Suprapubic skin (tissue), 4 donors: ENCODE measurements around the gene NFIA. TPM values are rescaled to one million over a fixed set of nuclear protein-coding genes. Genes with fewer than 3 reads are reported as not detected.

ENCODE experiments used
- DNase-seq, 2 donors: peaks; one replicate each; pipeline ENCODE4 v3.0.0-alpha.2; 2019; ENCODE audit warnings: low spot score in 2 of 2
- H3K27ac ChIP-seq: fragments of 200-600 bp; sonication (generic); one replicate; pipeline ENCODE4 v1.5.1; 2019
- H3K27me3 ChIP-seq: fragments of 200-600 bp; sonication (generic); one replicate; pipeline ENCODE4 v1.5.1; 2019
- H3K36me3 ChIP-seq: fragments of 200-600 bp; sonication (generic); one replicate; pipeline ENCODE4 v1.5.1; 2019
- H3K4me1 ChIP-seq: fragments of 200-600 bp; sonication (generic); one replicate; pipeline ENCODE4 v1.5.1; 2019
- H3K4me3 ChIP-seq: fragments of 200-600 bp; sonication (generic); one replicate; pipeline ENCODE4 v1.5.1; 2019; ENCODE audit warnings: mild to moderate bottlenecking
- H3K9me3 ChIP-seq: fragments of 200-600 bp; sonication (generic); one replicate; pipeline ENCODE4 v1.5.1; 2019
- CTCF ChIP-seq, 2 donors: fragments of 200-600 bp in 1 of 2; fragments of 450-650 bp in 1 of 2; sonication (generic) in 1 of 2; IDR thresholded peaks; one replicate each; pipeline ENCODE4 v1.5.1; 2016 to 2019; ENCODE audit warnings: antibody characterized with exemption in 2 of 2, mild to moderate bottlenecking in 1 of 2, moderate library complexity in 1 of 2
- EP300 ChIP-seq: sonication (generic); formaldehyde crosslinking; IDR thresholded peaks from one replicate; pipeline ENCODE4 v1.6.1; 2017; ENCODE audit warnings: antibody characterized with exemption
- POLR2A ChIP-seq, 2 donors: fragments of 450-650 bp; IDR thresholded peaks; one replicate each; pipeline ENCODE4 v1.6.1; 2017; ENCODE audit warnings: antibody characterized with exemption in 2 of 2, mild to moderate bottlenecking in 2 of 2, moderate library complexity in 2 of 2
- POLR2AphosphoS5 ChIP-seq, 3 donors: sonication (generic); formaldehyde crosslinking; IDR thresholded peaks; one replicate each; pipeline ENCODE4 v1.6.1; 2017; ENCODE audit warnings: antibody characterized with exemption in 3 of 3
- WGBS: methylation state at CpG from one replicate; pipeline ENCODE4 v1.1.5; 2018; 5-methylcytosine and 5-hydroxymethylcytosine counted together
- total RNA-seq, 4 donors: library from RNA; depleted of rRNA; stranded (reverse); fragments of >200 nt; gene quantifications; one replicate each; pipeline ENCODE4 v1.1.0, GENCODE V29; 2016

The NFIA gene
- total RNA-seq, 4 donors from 2014 or later: 30.1 to 54.2 (median 48.2) TPM

- H3K4me1 ChIP-seq: peaks cover 3% of the 10 kb centered on the region
- H3K27me3 ChIP-seq: no peaks in the 10 kb centered on the region
- 94% methylated on average over 2 of the region's 2 CpGs for WGBS
- no peak for DNase-seq
- H3K36me3 ChIP-seq: no peaks in the 10 kb centered on the region
- no peak overlapping the region for H3K4me3 ChIP-seq
- no peak for TF ChIP-seq CTCF (IDR thresholded peaks at IDR 0.05)
- TF ChIP-seq POLR2AphosphoS5 (IDR thresholded peaks at IDR 0.05): no peak
- TF ChIP-seq EP300: no peak
- no peak for TF ChIP-seq POLR2A (IDR thresholded peaks at IDR 0.05)
- H3K9me3 ChIP-seq: no peaks in the 10 kb centered on the region
- no peak overlapping the region for H3K27ac ChIP-seq
Measured at GRCh38 chr1:61270107-61270506, 187.7 kb downstream of the NFIA start.

DNA sequence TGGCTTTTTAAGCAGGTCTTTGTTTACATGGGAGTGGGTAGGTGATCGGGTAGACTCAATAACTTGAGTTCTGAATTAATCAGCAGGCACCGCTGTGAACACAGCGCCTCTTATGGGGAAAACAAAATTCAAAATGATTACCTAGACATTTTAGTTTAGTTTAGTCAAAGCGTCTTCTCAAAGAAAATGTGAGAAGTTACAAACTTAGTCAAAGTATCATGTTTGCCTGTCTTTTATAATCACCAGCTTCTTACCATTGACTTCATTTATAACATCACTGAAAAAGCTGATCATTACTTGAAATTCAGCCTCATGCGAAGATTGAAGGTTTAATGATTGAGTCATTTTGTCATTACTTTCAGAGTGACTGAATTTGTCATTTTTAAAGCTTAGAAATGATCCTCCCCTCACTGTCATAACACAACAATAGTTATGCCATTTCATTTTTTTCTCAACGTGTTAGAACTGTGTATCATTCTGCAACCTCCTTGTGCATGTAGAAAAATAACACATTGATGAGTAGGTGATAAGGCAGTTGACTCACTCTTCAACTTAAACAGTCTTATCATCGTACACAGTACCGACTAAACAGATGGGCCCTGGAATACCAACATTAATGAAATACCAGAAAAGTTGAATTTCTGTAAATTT, 188.5 kb downstream of the NFIA start:
- DNase-seq: no peak
- H3K9me3 ChIP-seq: no peaks in the 10 kb centered on the region
- 72% methylated on average over 8 of the region's 8 CpGs for WGBS
- no peak for TF ChIP-seq EP300
- TF ChIP-seq CTCF (IDR thresholded peaks at IDR 0.05): no peak
- TF ChIP-seq POLR2AphosphoS5 (IDR thresholded peaks at IDR 0.05): no peak
- TF ChIP-seq POLR2A (IDR thresholded peaks at IDR 0.05): no peak
- H3K4me3 ChIP-seq: no peak overlapping the region
- peaks cover 3% of the 10 kb centered on the region for H3K4me1 ChIP-seq
- no peaks in the 10 kb centered on the region for H3K27me3 ChIP-seq
- no peak overlapping the region for H3K27ac ChIP-seq
- no peaks in the 10 kb centered on the region for H3K36me3 ChIP-seq

DNA sequence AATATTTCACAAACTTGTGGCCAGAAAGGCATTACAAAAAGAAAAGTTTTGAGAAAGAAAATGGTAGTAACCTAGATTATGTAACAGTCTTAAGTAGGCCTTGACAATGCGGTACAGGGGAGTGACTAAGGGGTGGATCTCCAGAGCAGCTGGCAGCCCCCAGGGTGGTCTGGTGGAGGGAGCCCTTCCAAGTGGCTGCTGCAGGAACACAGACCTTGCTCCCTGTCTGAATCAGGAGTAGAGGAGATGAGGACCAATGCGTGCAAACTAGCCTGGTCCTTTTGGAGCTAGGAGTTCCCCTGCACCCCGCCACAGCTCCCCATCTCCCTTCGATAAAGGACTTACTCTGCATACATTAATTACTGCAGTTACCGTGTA, 189.0 kb downstream of the NFIA start:
- WGBS: 96% methylated on average over 5 of the region's 5 CpGs
- no peak for DNase-seq
- no peaks in the 10 kb centered on the region for H3K9me3 ChIP-seq
- H3K27ac ChIP-seq: no peak overlapping the region
- H3K4me3 ChIP-seq: no peak overlapping the region
- no peak for TF ChIP-seq POLR2AphosphoS5 (IDR thresholded peaks at IDR 0.05)
- no peaks in the 10 kb centered on the region for H3K36me3 ChIP-seq
- H3K27me3 ChIP-seq: no peaks in the 10 kb centered on the region
- H3K4me1 ChIP-seq: peaks cover 3% of the 10 kb centered on the region

GRCh38 chr1:61273167-61273705, 190.9 kb downstream of the NFIA start:
- TF ChIP-seq POLR2AphosphoS5 (IDR thresholded peaks at IDR 0.05): no peak
- no peak for TF ChIP-seq CTCF (IDR thresholded peaks at IDR 0.05)
- TF ChIP-seq EP300: no peak
- no peak for TF ChIP-seq POLR2A (IDR thresholded peaks at IDR 0.05)
- Histone ChIP-seq H3K27ac (no peak overlapping the region), H3K27me3 (no peaks in the 10 kb centered on the region), H3K36me3 (no peaks in the 10 kb centered on the region), H3K9me3 (no peaks in the 10 kb centered on the region), H3K4me3 (no peak overlapping the region), H3K4me1 (peaks cover 3% of the 10 kb centered on the region)
- DNase-seq: no peak
- 91% methylated on average over 4 of the region's 4 CpGs for WGBS

GRCh38 chr1:61273861-61274260, 191.5 kb downstream of the NFIA start:
- DNase-seq: no peak
- H3K27ac ChIP-seq: no peak overlapping the region

More at GRCh38 chr1:61273861-61274260, 191.5 kb downstream of the NFIA start:
- no peaks in the 10 kb centered on the region for H3K9me3 ChIP-seq
- no peaks in the 10 kb centered on the region for H3K36me3 ChIP-seq
- 97% methylated on average over 5 of the region's 5 CpGs for WGBS
- H3K4me3 ChIP-seq: no peak overlapping the region
- no peaks in the 10 kb centered on the region for H3K27me3 ChIP-seq
- H3K4me1 ChIP-seq: no peaks in the 10 kb centered on the region
- no peak for TF ChIP-seq CTCF (IDR thresholded peaks at IDR 0.05)
